ENCODE data around the gene ZNF276. TPM values are rescaled to one million over a fixed set of nuclear protein-coding genes. Genes with fewer than 3 reads are reported as not detected.

ZNF276 gene
- total RNA-seq, 2 donors from 2014 or later: 24.7 to 31.1 TPM

DNA sequence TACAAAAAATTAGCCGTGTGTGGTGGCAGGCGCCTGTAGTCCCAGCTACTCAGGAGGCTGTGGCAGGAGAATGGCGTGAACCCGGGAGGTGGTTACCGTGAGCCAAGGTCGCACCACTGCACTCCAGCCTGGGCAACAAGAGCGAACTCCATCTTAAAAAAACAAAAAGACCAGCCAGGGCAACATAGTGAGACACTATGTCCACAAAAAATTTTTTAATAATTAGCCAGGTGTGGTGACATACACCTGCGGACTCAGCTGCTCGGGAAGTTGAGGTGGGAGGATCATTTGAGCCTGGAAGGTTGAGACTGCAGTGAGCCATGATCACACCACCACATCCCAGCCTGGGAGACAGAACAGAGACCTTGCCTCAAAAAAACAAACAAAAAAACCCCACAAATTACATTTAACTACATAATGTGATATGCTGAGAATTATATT lies 66.0 kb downstream of the ZNF276 start:
- no peaks in the 10 kb centered on the region for H3K27me3 Mint-ChIP-seq
- H3K4me3 Mint-ChIP-seq: no peak overlapping the region
- no peaks in the 10 kb centered on the region for H3K9me3 Mint-ChIP-seq
- no peak overlapping the region for H3K27ac Mint-ChIP-seq
- peaks cover 96% of the 10 kb centered on the region for H3K36me3 Mint-ChIP-seq (ENCODE audit: low read depth)
- H3K4me1 Mint-ChIP-seq: peaks cover 13% of the 10 kb centered on the region
- no peak for ATAC-seq (replicated peaks)

Other genes starting within 250 kb of the ZNF276 start
- gene ANKRD11, start 231.0 kb upstream of the ZNF276 start, total RNA-seq: 100 to 1,000 TPM; 166 to 178 TPM
- 100 to 1,000 TPM; 115 to 135 TPM for gene SPG7, start 213.1 kb upstream of the ZNF276 start, total RNA-seq
- 1,000 to 10,000 TPM; 2,683 to 3,154 TPM for gene RPL13, start 160.9 kb upstream of the ZNF276 start, total RNA-seq
- gene CPNE7, start 145.8 kb upstream of the ZNF276 start, total RNA-seq: 10 to 100 TPM; 11.1 to 44.7 TPM
- gene DPEP1, start 107.9 kb upstream of the ZNF276 start, total RNA-seq: not detected
- gene CHMP1A, start 63.8 kb upstream of the ZNF276 start, total RNA-seq: 10 to 100 TPM; 63.8 to 95.6 TPM
- gene SPATA33, start 63.7 kb upstream of the ZNF276 start, total RNA-seq: 10 to 100 TPM; 13.3 to 21.5 TPM
- gene CDK10, start 34.8 kb upstream of the ZNF276 start, total RNA-seq: 10 to 100 TPM; 81.1 to 98.8 TPM
- gene SPATA2L, start 19.8 kb upstream of the ZNF276 start, total RNA-seq: 1 to 10 TPM; 4.4 to 5.0 TPM
- gene VPS9D1, start 639 bp upstream of the ZNF276 start, total RNA-seq: 1 to 10 TPM; 1.7 to 4.1 TPM
- gene FANCA, start 95.1 kb downstream of the ZNF276 start, total RNA-seq: 100 to 1,000 TPM; 115 to 131 TPM
- gene SPIRE2, start 106.9 kb downstream of the ZNF276 start, total RNA-seq: 1 to 10 TPM; 4.3 to 4.8 TPM
- 100 to 1,000 TPM; 181 to 195 TPM for gene TCF25, start 152.1 kb downstream of the ZNF276 start, total RNA-seq
- 1 to 10 TPM; 7.5 to 7.6 TPM for gene MC1R, start 197.3 kb downstream of the ZNF276 start, total RNA-seq
- 1 to 10 TPM in 1 of 2 donors, under 1 TPM in 1; 0.74 to 9.7 TPM for gene TUBB3, start 201.8 kb downstream of the ZNF276 start, total RNA-seq
- 10 to 100 TPM in 1 of 2 donors, 1 to 10 TPM in 1; 9.3 to 11.1 TPM for gene DEF8, start 227.2 kb downstream of the ZNF276 start, total RNA-seq

Measured in activated T-helper 17 cell treated with anti-CD3 and anti-CD28 coated beads, Interleukin-2, amount 50 U/mL, for 72 hours (primary cell).